Measurements from ENCODE around the gene OR51F2.
"Not testable (repeated sequence)": the region's sequence is repeated elsewhere in the genome, so short reads cannot be mapped to it uniquely, and the experiment has no call there.

Gene OR51F2, protein sequence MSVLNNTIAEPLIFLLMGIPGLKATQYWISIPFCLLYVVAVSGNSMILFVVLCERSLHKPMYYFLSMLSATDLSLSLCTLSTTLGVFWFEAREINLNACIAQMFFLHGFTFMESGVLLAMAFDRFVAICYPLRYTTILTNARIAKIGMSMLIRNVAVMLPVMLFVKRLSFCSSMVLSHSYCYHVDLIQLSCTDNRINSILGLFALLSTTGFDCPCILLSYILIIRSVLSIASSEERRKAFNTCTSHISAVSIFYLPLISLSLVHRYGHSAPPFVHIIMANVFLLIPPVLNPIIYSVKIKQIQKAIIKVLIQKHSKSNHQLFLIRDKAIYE

DNA sequence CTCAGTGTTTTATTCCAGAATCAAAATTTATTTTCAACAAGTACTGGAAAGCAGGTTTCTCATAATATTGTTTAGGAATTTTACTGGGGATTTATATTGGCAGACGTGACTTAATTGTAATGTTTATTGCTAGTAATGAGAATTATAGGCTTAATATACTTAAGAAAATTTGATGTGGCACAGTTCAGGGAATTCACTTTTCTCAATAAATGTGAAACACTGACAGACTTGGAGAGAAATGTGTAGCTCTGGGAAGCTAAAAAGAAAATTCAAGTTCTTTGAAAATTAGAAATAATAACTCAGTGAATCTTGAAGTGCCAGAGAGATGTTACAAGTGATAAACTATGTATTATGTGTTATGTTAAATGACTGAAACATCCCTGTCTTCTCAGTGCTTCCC is at the start of gene OR51F2:
TSS of gene OR51F2 (plus strand) at position 301 of the 400 bp plus-strand sequence. CDS start 101 bp downstream, outside the sequence.
- no peak for DNase-seq

DNA sequence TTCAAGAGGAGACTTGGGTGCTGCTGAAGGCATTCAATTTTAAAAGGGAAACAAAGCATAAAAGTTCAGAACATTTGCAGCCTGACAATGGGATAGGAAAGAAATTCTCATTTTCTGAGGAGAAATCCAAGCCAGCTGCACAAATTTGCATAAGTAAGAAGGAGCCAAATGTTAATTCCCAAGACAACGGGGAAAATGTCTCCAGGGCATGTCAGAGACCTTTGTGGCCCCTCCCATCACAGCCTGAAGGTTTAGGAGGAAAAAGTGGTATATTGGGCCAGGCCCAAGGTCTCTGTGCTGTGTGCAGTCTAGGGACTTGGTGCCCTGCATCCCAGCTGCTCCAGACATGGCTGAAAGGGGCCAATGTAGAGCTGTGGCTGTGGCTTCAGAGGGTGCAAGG is 38.7 kb upstream of the OR51F2 start:
- DNase-seq = no peak

GRCh38 chr11:4797206-4797605 is 23.9 kb upstream of the OR51F2 start:
- no peak for DNase-seq

DNA sequence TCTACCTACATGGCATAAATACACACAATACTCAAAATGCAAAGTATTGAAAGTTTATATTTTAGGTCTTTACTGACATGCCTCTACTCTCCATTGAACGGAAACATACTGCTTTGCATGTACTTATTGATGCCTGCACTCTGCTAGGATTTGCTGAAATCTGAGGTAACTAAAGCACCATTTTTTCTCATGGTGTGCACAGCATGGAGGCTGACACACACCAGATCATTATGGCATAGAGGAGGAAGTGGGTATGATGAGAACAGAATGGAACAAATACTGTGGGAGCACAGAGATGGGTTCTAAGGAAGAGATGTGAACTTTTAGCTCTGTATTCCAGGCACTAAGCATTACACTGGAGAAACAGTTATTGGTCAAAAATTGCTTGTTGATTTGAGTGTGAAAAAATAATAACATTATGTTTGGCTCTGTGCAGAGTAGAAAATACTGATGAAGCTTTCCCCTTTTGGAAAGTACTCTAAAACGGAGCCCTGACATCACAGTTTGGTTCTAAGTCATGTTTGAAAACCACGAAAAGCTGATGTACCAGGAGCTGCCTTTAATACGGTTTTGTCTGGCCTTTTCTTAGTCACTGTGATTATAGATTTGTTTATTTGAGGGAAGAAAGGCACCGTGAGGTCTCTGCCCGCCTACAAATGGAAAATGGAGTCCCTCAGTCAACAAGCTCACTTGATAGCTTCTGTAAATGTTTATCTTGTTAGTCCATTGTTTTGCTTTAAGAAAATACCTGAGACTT is 22.5 kb upstream of the OR51F2 start:
- DNase-seq = no peak

GRCh38 chr11:4801316-4801715 is 19.8 kb upstream of the OR51F2 start:
- DNase-seq = not testable (repeated sequence)

DNA sequence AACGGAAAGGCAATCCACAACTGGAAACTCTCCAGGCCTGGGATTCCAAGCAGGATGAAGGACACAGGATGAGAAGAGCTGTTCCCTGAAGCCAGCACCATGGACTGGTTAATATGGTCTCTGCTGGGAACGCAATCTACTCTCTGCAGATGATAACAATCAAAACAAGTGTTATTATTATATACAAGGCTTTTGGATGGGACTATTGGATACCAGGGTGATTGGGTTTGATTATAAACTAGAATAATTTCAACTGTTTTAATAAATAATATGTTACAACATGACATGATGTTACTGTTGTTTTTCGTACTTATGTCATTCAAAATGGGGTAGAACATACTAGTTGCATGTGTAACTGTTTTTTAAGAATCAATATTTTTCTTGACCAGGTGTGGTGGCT is 16.8 kb upstream of the OR51F2 start, which contains the start of gene OR52R1:
TSS of gene OR52R1 (minus strand) at position 101 of the 400 bp plus-strand sequence. CDS start at position 101, 0 bp downstream.
- no peak for DNase-seq

- DNase-seq = no peak
These were observed 12.6 kb upstream of the OR51F2 start for GRCh38 chr11:4808476-4808875.

DNA sequence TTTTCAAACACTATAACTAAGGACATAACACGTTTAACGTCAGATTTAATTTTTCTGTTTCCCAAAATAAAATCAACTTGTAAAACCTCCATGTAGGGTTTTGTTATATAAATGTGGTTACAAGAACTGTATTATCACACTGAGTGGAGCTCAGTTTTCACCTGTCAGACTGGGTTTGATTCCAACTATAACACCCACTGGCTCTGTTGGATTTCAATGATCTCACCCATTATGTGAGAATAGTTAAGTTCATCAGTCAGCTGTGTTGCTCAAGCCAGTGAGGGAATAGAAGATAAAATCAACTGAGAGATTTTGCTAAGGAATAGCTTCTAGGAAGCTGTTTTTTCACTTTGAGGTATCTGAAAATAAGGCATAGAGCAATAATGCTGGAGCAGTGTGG is 11.9 kb upstream of the OR51F2 start:
- DNase-seq = no peak

GRCh38 chr11:4825132-4825531 is 4.0 kb downstream of the OR51F2 start:
- no peak for DNase-seq

DNA sequence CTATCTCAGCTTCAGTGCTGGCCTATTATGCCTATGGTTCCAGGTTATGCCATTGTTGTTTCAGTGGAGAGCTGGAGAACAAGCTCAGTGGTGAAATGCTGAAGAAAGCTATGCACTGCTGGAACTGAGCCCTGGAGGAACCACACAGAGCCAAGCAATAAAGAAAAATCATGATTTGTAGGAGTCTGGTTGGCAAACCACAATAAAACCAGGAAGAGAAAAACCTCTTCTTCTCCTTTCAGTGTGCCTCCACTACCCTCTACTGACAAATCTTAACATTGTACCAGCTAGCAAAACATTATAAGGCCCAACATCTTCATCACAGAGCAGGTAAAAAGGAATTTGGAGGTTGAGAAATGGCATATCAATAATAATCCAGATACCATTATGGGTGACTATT is 5.3 kb downstream of the OR51F2 start:
- DNase-seq = no peak

DNA sequence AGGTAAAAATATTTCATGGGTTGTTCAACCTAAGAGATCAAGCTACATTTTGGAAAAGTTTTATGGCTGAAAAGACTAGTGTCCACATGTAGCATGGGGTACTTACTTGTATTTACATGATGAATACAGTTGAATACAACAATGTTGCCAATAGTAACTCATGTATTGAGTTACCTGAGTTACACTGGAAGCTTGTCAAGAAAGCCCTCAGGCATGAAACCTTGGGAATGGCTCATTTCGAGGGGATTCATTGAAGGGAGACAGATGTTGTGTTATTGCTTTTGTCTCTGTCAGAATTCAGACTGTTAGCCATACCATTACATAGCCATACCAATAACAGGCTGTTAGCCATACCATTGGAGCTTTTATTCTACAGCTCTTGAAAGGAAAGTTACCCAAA is 9.2 kb downstream of the OR51F2 start:
- no peak for DNase-seq

DNA sequence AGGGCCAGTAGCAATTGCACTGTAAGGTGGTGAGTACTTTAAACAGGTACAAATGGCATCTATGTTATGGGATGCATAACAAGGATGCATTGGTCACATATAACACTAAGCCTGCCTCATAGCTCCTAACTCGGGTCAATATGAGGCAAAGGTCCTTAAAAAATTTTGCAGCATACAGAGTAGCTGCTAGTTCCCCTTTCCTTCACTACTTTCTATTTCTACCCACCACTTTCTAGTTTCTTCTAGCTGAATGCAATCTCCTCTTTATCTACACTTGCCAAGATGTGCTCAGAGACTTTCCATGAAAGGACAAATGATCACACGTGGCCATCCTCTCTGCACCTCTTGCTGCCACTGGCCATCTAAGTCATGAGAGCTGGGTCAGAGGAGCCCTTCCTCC is 9.8 kb downstream of the OR51F2 start:
- no peak for DNase-seq

DNA sequence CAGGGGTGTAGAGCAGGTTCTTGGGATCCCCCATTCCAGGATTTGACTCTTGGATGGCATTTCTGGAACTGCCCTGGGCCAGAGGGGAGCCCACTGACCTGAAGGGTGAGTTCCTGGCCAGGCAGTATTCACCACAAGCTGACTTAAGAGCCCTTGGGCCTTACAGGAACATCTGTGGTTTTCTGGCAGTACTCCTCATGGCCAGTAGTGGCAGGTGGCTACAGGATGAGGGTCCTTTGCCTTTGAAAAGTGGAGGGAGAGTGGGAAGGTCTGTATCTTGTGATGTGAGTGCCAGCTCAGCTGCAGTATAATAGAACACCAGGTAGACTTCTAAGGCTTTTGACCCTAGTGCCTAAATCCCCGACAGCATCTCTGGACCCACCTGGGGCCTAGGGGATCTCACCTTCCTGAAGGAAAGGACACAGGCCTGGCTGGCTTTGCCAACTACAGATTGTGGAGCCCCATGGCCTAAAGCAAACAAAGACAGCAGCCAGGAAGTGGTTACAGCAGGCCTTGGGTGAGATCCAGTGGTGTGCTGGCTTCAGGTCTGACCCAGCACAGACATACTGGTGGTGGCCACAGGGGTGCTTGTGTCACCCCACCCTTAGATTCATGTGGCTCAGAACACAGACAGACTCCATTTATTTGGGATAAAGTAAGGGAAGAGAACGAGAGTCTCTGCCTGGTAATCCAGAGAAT is 18.9 kb downstream of the OR51F2 start:
- DNase-seq = no peak

DNA sequence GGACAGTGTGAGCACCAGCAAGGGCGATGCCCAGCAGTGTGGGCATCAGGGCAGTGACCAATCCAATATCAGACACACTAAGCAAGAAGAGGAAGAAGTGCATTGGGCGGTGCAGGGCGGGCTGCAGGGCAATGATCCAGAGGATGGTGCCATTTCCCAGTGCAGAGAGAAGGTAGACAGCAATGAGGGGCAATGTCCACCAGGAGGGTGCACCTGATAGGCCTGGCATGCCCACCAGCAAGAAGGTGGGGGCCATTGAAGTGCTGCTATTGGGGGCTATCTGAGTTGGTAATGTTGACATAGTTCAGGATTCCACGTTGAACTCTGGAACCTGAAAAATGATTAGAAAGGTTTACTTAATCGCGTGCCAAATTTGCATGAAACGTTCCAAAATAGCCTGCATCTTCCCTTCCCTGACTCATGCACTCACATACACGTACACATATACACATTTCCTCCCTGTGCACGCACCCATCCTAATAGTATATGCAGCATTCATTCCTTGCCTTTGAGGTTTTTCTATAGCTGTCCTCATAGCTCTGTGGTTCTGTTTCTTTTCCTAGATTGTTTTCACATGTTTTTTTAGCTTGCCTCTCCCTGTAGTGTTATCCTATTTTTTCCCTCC is 27.9 kb downstream of the OR51F2 start, which contains the start of gene OR51S1:
TSS of gene OR51S1 (minus strand) at position 301 of the 625 bp plus-strand sequence. CDS start at position 301, 0 bp downstream.
- no peak for DNase-seq

- DNase-seq = no peak
These were observed 29.9 kb downstream of the OR51F2 start for GRCh38 chr11:4851033-4851432.

DNA sequence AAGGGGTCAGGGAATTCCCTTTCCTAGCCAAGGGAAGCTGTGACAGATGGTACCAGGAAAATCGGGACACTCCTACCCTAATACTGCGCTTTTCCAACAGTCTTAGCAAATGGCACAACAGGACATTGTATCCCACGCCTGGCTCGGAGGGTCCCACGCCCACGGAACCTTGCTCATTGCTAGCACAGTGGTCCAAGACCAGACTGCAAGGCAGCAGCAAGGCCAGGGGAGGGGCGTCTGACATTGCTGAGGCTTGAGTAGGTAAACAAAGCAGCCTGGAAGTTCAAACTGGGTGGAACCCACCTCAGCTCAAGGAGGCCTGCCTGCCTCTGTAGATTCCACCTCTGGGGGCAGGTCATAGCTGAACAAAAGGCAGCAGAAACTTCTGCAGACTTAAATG is 33.2 kb downstream of the OR51F2 start:
- not testable (repeated sequence) for DNase-seq

GRCh38 chr11:4862447-4863236 is 41.5 kb downstream of the OR51F2 start:
- no peak for DNase-seq

DNA sequence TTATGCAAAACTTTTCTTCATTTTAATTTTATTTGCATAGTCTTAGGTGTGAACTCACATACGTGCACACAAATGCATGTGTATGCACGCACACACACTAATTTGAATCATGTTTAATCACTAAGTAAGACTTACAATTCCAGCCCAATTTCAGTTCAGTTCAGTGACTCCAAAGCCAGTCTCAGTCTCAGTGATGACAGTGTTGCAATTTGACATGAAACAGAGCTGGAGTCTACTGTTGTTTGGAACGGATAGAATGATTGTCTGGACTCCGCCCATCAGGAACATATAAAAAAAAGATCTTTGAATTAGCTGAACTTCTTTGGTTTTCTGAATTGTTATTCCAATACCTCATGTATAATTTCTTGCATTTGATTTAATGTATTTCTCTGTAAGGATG is 42.8 kb downstream of the OR51F2 start:
- no peak for DNase-seq

DNA sequence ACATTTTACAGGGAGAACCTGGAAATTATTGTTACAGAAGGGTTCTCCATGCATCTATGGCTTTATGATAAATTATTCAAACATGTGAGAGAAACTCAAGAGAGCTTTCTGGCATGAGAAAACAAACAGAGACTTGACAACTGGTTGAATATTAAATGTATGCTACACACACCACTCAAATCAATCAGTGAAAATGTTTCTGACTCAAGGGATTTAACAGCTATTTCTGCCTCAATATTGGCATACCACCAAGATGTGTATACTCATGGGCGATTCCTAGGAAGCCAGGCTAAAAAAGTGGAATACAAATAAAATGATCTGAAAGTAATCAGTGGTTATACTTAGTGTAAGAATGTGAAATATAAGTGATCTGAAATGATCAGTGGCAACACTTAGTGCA is 44.7 kb downstream of the OR51F2 start:
- DNase-seq = no peak

Measured in NCI-H1105 (cell line).